Smooth muscle cell (in vitro differentiated cells): ENCODE measurements around the gene ERCC2. TPM values are rescaled to one million over a fixed set of nuclear protein-coding genes. Genes with fewer than 3 reads are reported as not detected.
"Not testable (repeated sequence)": the region's sequence is repeated elsewhere in the genome, so short reads cannot be mapped to it uniquely, and the experiment has no call there.

Source experiments
- DNase-seq: peaks from one replicate; lab custom pipeline; 2025; ENCODE audit not compliant: unreplicated experiment; lab: John Stamatoyannopoulos, UW
- H2AFZ ChIP-seq: fragments of 200-600 bp; sonication (generic); 2 replicates; pipeline ENCODE4 v1.6.0; 2016; ENCODE audit warnings: antibody characterized with exemption, low read depth, mild to moderate bottlenecking
- H3F3A ChIP-seq: fragments of 200-600 bp; sonication (generic); 2 replicates; pipeline ENCODE4 v1.6.0; 2017; ENCODE audit warnings: antibody characterized with exemption, low read depth
- H3K27ac ChIP-seq: fragments of 200-600 bp; sonication (generic); 2 replicates; pipeline ENCODE4 v1.5.1; 2016; ENCODE audit warnings: low read depth, mild to moderate bottlenecking
- H3K27me3 ChIP-seq: fragments of 200-600 bp; sonication (generic); 2 replicates; pipeline ENCODE4 v1.6.1; 2016; ENCODE audit warnings: low read depth, mild to moderate bottlenecking
- H3K36me3 ChIP-seq: fragments of 200-600 bp; sonication (generic); 2 replicates; pipeline ENCODE4 v1.5.1; 2016; ENCODE audit warnings: low read depth
- H3K4me1 ChIP-seq: fragments of 200-600 bp; sonication (generic); 2 replicates; pipeline ENCODE4 v1.5.1; 2016; ENCODE audit warnings: low read depth
- H3K4me2 ChIP-seq: fragments of 200-600 bp; sonication (generic); 2 replicates; pipeline ENCODE4 v1.6.0; 2016; ENCODE audit warnings: mild to moderate bottlenecking
- H3K4me3 ChIP-seq: fragments of 200-600 bp; sonication (generic); 2 replicates; pipeline ENCODE4 v1.5.1; 2016; ENCODE audit warnings: mild to moderate bottlenecking
- H3K79me2 ChIP-seq: fragments of 200-600 bp; sonication (generic); 2 replicates; pipeline ENCODE4 v1.6.0; 2016; ENCODE audit warnings: low read depth, mild to moderate bottlenecking
- H3K9ac ChIP-seq: fragments of 200-600 bp; sonication (generic); 2 replicates; pipeline ENCODE4 v1.6.0; 2016; ENCODE audit warnings: low read depth
- H3K9me3 ChIP-seq: fragments of 200-600 bp; sonication (generic); replicated peaks from 2 replicates; pipeline ENCODE4 v1.5.1; 2016; ENCODE audit warnings: low read depth
- H4K20me1 ChIP-seq: fragments of 200-600 bp; sonication (generic); 2 replicates; pipeline ENCODE4 v1.6.0; 2016; ENCODE audit warnings: low read depth
- CTCF ChIP-seq: fragments of 200-600 bp; sonication (generic); IDR thresholded peaks from 2 replicates; pipeline ENCODE4 v1.5.1; 2017; ENCODE audit warnings: borderline replicate concordance, mild to moderate bottlenecking, antibody characterized with exemption; ENCODE audit not compliant: insufficient read depth, poor library complexity, severe bottlenecking
- WGBS: methylation state at CpG from one replicate; pipeline ENCODE4 v1.1.7; 2016; ENCODE audit warnings: low lambda C conversion rate; 5-methylcytosine and 5-hydroxymethylcytosine counted together
- polyA plus RNA-seq: library from polyadenylated mRNA; unstranded; fragments of >200 nt; fragmentation: Nextera tagmentation; extraction: Ambion mirVana; gene quantifications from 2 replicates; pipeline ENCODE4 v1.2.1, GENCODE V29; 2016
- total RNA-seq: library from RNA; depleted of rRNA; stranded (reverse); fragments of >200 nt; gene quantifications from 2 replicates; pipeline ENCODE4 v1.2.3, GENCODE V29; 2014

Gene ERCC2
- total and polyA plus RNA-seq, 2 experiments from 2014 or later: 13.4 to 14.6 TPM

GRCh38 chr19:45314708-45315245 is 55.6 kb downstream of the ERCC2 start:
- WGBS: 86% methylated on average over 8 of the region's 8 CpGs
- no peak for DNase-seq

GRCh38 chr19:45312285-45312684 is 58.1 kb downstream of the ERCC2 start:
- H3F3A ChIP-seq, H3K27ac ChIP-seq, H3K79me2 ChIP-seq, H3K36me3 ChIP-seq, H3K9me3 ChIP-seq, H2AFZ ChIP-seq, H3K9ac ChIP-seq, H3K4me2 ChIP-seq, H3K4me1 ChIP-seq, DNase-seq, H3K4me3 ChIP-seq, H4K20me1 ChIP-seq: not testable (repeated sequence)
- 95% methylated on average over 14 of the region's 14 CpGs for WGBS
- H3K27me3 ChIP-seq: peaks cover 35% of the 10 kb centered on the region

More at GRCh38 chr19:45314708-45315245, 55.6 kb downstream of the ERCC2 start:
- no peaks in the 10 kb centered on the region for H4K20me1 ChIP-seq
- H2AFZ ChIP-seq: no peak overlapping the region
- H3K9ac ChIP-seq: no peak overlapping the region
- H3K4me2 ChIP-seq: no peak overlapping the region
- no peak for TF ChIP-seq CTCF
- H3K9me3 ChIP-seq: no peaks in the 10 kb centered on the region
- peaks cover 44% of the 10 kb centered on the region for H3K27me3 ChIP-seq
- H3K4me1 ChIP-seq: no peaks in the 10 kb centered on the region
- no peak overlapping the region for H3K27ac ChIP-seq
- no peaks in the 10 kb centered on the region for H3F3A ChIP-seq
- no peaks in the 10 kb centered on the region for H3K36me3 ChIP-seq
- H3K4me3 ChIP-seq: no peak overlapping the region
- H3K79me2 ChIP-seq: no peaks in the 10 kb centered on the region

- DNase-seq: no peak
- no peaks in the 10 kb centered on the region for H3K4me1 ChIP-seq
- 69% methylated on average over 15 of the region's 18 CpGs for WGBS
- no peaks in the 10 kb centered on the region for H3K9me3 ChIP-seq
- no peak overlapping the region for H2AFZ ChIP-seq
- H3K4me2 ChIP-seq: no peak overlapping the region
- peaks cover 28% of the 10 kb centered on the region for H3K27me3 ChIP-seq
- TF ChIP-seq CTCF: no peak
- no peak overlapping the region for H3K27ac ChIP-seq
- no peaks in the 10 kb centered on the region for H3K79me2 ChIP-seq
- no peak overlapping the region for H3K4me3 ChIP-seq
- H4K20me1 ChIP-seq: no peaks in the 10 kb centered on the region
- H3K36me3 ChIP-seq: no peaks in the 10 kb centered on the region
- no peak overlapping the region for H3K9ac ChIP-seq
- H3F3A ChIP-seq: no peaks in the 10 kb centered on the region
Observed at GRCh38 chr19:45311621-45312020, 58.8 kb downstream of the ERCC2 start.

GRCh38 chr19:45309322-45309721 is 61.1 kb downstream of the ERCC2 start:
- not testable (repeated sequence) for H3K4me2 ChIP-seq, H4K20me1 ChIP-seq, H2AFZ ChIP-seq, H3K79me2 ChIP-seq, H3K4me1 ChIP-seq, H3K9ac ChIP-seq, H3F3A ChIP-seq, H3K9me3 ChIP-seq, H3K27ac ChIP-seq, H3K36me3 ChIP-seq, H3K4me3 ChIP-seq, DNase-seq, H3K27me3 ChIP-seq
- over 99% methylated on average over 8 of the region's 8 CpGs for WGBS

GRCh38 chr19:45307361-45307760 is 63.0 kb downstream of the ERCC2 start:
- Histone ChIP-seq H3K4me3 (no peak overlapping the region), H3K9me3 (no peaks in the 10 kb centered on the region), H3K79me2 (no peaks in the 10 kb centered on the region), H3K27me3 (no peaks in the 10 kb centered on the region), H3K4me1 (no peaks in the 10 kb centered on the region), H3K36me3 (no peaks in the 10 kb centered on the region), H3K9ac (no peak overlapping the region), H2AFZ (no peak overlapping the region), H4K20me1 (no peaks in the 10 kb centered on the region), H3K4me2 (no peak overlapping the region), H3K27ac (no peak overlapping the region), H3F3A (no peaks in the 10 kb centered on the region)
- DNase-seq: no peak
- WGBS: 94% methylated on average over 19 of the region's 19 CpGs
- TF ChIP-seq CTCF: no peak
